Stimulated activated CD8-positive, alpha-beta memory T cell treated with anti-CD3 and anti-CD28 coated beads, Interleukin-15, amount 100 ng/mL, for 24 hours (primary cell): ENCODE results near the gene SUCO.

Source experiments
- DNase-seq: peaks from one replicate; pipeline ENCODE4 v3.0.0-alpha.2; 2020; ENCODE audit warnings: low read depth

The SUCO gene

GRCh38 chr1:172647987-172648386 lies 115.0 kb downstream of the SUCO start:
- DNase-seq: no peak

GRCh38 chr1:172650474-172651193 lies 117.7 kb downstream of the SUCO start:
- DNase-seq: no peak

- DNase-seq: no peak
Observed at GRCh38 chr1:172653015-172653709, 120.2 kb downstream of the SUCO start.

- no peak for DNase-seq
Observed at GRCh38 chr1:172654535-172654934, 121.6 kb downstream of the SUCO start.

GRCh38 chr1:172656576-172656975 lies 123.6 kb downstream of the SUCO start:
- no peak for DNase-seq

GRCh38 chr1:172657586-172657985 lies 124.6 kb downstream of the SUCO start:
- DNase-seq: no peak

- no peak for DNase-seq
Observed at GRCh38 chr1:172658871-172659453, 126.0 kb downstream of the SUCO start, which contains the start of gene FASLG. TSS of gene FASLG (plus strand) at chr1:172659103. CDS start at chr1:172659202, 99 bp downstream.

- DNase-seq: no peak
Observed at GRCh38 chr1:172661107-172661506, 128.2 kb downstream of the SUCO start.
